Measurements from ENCODE around the gene YWHAH.

Gene YWHAH

DNA sequence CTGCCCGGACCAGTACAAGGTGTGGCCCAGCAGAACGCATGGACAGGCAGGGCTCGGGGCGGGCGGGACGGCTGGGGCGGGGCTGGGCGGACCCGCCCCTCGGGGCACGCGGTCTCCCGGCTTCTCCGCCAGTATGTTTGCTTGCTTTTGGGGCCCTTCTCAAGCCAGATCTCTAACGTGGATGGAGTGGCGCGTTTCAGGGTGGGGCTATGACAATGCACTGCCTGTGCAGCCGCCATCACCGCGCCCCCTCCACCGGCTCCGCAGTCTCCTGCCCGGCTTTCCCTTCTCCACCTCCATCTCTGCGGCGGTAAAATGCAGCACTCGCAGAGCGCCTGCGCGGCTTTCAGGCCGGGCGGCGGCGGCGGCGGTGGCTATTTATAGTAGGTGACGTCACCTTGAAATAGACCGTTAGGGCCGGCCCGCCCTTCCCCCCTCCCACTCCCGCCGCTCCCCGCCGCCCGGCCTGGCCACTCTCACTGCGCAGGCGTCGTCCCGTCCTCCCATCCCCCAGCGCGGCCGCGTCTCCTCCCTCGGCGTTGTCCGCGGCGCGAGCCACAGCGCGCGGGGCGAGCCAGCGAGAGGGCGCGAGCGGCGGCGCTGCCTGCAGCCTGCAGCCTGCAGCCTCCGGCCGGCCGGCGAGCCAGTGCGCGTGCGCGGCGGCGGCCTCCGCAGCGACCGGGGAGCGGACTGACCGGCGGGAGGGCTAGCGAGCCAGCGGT, at the start of gene YWHAH:
YWHAH (plus strand) TSS at position 558 of the 722 bp plus-strand sequence. CDS start 199 bp downstream, outside the sequence.
- TF ChIP-seq, protein P1, sequence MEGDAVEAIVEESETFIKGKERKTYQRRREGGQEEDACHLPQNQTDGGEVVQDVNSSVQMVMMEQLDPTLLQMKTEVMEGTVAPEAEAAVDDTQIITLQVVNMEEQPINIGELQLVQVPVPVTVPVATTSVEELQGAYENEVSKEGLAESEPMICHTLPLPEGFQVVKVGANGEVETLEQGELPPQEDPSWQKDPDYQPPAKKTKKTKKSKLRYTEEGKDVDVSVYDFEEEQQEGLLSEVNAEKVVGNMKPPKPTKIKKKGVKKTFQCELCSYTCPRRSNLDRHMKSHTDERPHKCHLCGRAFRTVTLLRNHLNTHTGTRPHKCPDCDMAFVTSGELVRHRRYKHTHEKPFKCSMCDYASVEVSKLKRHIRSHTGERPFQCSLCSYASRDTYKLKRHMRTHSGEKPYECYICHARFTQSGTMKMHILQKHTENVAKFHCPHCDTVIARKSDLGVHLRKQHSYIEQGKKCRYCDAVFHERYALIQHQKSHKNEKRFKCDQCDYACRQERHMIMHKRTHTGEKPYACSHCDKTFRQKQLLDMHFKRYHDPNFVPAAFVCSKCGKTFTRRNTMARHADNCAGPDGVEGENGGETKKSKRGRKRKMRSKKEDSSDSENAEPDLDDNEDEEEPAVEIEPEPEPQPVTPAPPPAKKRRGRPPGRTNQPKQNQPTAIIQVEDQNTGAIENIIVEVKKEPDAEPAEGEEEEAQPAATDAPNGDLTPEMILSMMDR (conservative IDR thresholded peaks at IDR 0.05): no peak
- H3K27ac ChIP-seq: peak within 1 kb of the TSS; percentile 95

DNA sequence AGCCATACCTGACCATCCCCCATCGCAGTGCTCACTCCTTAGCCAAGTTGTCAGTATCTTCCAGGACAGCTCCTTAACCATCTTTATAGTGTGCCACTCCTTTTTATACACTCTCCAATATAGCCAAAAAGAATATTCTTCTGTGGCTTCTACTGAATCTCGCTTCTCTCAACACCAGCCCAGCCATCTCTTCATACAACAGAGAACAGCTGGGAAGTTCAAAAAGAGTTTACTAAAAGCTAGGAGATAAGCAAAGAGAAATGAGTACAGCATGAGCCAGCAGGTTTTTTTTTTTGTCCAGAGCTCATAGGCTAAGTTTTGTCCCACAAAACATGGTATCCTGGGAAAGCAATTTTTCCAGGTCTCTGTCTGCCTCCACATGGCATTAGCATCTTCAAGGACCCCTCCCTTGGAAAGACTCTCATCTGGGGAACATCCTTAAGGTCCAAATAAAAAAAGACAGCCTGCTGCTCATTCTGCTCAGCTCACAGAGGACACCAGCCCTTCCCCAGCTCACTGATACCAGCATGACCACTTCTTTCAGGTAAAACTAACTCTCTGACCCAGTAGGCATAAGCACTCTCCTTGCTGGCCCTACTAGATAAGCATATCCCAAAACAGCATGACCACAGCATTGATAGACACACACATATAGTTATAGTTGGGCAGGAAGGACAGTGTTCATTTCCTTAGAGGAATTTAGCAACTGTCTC, 48.8 kb upstream of the YWHAH start:
- no peak overlapping the region for H3K27ac ChIP-seq
- TF ChIP-seq, protein P1 (conservative IDR thresholded peaks at IDR 0.05): no peak

DNA sequence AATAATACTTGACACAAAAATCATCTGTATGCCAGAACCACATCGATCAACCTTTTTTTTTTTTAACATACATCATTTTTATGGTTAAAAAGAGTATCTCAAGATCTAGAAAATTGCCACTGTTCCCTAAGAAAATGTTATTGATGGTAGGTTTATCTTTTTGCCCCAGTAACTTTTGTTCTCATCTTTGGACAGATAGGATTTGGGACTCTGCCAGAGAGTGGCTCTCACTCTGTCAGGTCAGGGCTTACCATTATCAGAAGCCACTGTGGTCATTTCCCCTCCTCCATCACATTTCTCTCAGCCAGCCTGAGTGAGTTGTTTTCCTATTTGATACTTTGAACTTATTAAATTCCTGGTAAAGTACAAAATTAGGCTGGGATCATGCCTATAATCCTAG, 47.9 kb upstream of the YWHAH start:
- H3K27ac ChIP-seq: no peak overlapping the region
- TF ChIP-seq, protein P1 (conservative IDR thresholded peaks at IDR 0.05): no peak

DNA sequence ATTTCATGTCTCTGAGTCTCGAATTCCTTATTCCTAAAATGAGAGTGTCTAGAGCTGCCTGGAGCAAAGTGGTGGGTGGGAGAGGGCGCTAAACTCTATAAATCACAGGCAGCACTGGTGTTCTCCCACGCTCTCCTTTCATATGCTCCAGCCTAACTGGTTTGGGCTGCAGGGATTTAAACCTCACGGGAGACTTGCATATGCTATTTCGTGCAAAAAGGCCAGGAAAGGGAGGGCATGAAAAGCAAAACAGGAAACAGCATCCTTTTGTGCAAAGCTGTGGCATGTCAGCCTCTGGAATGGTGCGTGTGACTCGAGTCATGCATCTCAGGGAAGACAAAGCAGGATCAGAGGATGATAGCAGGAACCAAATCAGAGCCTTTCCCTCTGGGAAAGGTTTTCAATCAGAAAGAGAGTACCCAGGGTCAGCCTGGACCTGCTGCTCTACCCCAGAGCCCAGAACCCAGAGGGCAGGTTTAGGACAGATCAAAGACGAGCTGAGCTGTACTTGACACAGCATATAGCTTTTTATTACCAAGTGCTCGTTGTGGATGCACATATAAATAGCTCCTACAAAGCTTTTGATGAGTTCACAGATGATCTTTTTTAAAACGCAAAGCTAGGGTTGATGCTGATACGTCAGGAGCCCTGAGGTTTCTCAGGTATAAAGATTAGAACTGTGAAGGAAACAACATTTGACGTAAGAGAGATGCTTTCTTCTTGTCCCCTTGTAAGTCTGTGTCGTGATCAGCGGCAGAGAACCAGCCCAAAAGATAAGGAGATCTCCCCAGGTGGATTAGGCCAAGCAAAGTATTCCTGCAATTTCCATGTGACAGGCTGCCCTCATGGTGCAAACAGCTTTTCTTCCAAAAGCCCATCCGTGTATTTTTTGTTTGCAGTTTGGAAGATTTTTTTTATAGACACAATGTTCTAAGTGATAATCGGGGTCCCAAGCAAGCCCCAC, 46.2 kb upstream of the YWHAH start:
- no peak overlapping the region for H3K27ac ChIP-seq
- TF ChIP-seq, protein P1 (conservative IDR thresholded peaks at IDR 0.05): no peak

DNA sequence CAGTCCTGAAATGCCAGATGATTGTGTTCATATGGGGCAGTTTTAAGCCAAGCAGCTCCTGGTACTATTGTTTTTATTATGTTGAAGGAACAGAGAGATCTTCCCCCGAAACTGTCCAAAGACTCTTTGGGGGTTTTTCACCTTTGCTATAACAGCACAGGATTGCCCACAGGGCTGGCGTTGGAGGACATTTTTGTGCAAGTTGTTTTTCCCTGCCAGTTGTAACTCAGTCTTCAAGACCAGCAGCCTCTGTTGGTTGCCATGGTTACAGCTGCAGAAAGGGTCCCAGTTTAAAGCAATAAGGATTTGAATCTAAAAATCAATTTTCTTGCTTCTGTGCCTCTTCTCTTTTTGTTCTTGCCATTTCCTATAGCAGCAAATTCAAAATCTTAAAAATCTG, 45.4 kb upstream of the YWHAH start:
- no peak overlapping the region for H3K27ac ChIP-seq
- TF ChIP-seq, protein P1 (conservative IDR thresholded peaks at IDR 0.05): no peak

DNA sequence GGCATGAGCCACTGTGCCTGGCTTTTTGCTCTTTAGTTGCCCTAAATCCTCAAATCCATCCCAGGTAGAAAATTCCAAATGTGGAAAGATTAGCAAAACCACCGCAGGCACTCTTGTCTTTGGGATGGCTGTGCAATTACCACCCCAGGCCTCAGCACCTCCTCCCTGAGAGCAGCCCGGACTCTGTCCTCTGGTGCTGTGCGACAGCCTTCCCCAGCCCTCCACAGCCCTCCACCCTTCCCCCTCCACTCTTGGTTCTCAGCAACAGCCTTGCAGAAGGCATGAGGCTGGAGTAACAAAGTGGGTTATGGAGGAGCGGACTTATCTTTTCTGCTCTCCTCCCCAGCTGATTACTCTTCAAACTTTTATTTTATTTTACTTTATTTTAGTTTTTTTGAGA, 44.7 kb upstream of the YWHAH start:
- TF ChIP-seq, protein P1 (conservative IDR thresholded peaks at IDR 0.05): no peak
- H3K27ac ChIP-seq: no peak overlapping the region
